ENCODE data around the gene MYADML2.

GRCh38 chr17:81922566-81923301 is 24.3 kb downstream of the MYADML2 start:
- TF ChIP-seq CTCF (IDR thresholded peaks at IDR 0.05) (no peak), POLR2A (IDR thresholded peaks at IDR 0.05) (no peak)
